Esophagus muscularis mucosa (tissue), 4 donors: ENCODE results near the gene SERPINE2.

Experiments
- EP300 ChIP-seq: sonication (generic); formaldehyde crosslinking; IDR thresholded peaks from one replicate; pipeline ENCODE4 v1.6.1; 2017; ENCODE audit warnings: antibody characterized with exemption
- POLR2A ChIP-seq: fragments of 450-650 bp; IDR thresholded peaks from one replicate; pipeline ENCODE4 v1.6.1; 2017; ENCODE audit warnings: antibody characterized with exemption, moderate library complexity, mild to moderate bottlenecking, low read depth
- POLR2AphosphoS5 ChIP-seq, 2 donors: sonication (generic); formaldehyde crosslinking; IDR thresholded peaks; one replicate each; pipeline ENCODE4 v1.6.1; 2017; ENCODE audit warnings: antibody characterized with exemption in 2 of 2
- TF ChIP-seq, protein P1 (sequence below), 3 experiments: fragments of 200-600 bp in 2 of 3; fragments of 450-650 bp in 1 of 3; sonication (generic) in 2 of 3; IDR thresholded peaks; one replicate each; pipeline ENCODE4 v1.5.1; 2017 to 2019; ENCODE audit warnings: antibody characterized with exemption in 3 of 3, mild to moderate bottlenecking in 2 of 3, moderate library complexity in 1 of 3

DNA sequence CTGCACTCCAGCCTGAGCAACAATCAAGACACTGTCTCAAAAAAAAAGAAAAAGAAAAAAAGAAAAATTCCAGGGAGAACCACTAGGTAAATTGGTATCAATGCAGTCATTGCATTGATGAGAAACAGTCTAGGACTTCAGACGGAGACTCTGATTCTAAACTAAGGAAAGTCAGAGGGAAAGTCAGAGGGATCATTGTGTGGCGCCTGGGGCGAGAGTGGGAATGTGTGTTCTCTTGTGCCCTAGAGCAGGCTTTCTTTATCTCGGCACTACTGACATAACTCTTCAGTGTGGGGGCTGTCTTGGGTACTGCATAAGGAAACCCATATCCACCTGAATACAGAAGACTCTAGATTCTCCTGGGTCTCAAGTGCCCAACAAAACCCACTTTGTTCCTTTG lies 24.8 kb downstream of the SERPINE2 start:
- TF ChIP-seq, protein P1, sequence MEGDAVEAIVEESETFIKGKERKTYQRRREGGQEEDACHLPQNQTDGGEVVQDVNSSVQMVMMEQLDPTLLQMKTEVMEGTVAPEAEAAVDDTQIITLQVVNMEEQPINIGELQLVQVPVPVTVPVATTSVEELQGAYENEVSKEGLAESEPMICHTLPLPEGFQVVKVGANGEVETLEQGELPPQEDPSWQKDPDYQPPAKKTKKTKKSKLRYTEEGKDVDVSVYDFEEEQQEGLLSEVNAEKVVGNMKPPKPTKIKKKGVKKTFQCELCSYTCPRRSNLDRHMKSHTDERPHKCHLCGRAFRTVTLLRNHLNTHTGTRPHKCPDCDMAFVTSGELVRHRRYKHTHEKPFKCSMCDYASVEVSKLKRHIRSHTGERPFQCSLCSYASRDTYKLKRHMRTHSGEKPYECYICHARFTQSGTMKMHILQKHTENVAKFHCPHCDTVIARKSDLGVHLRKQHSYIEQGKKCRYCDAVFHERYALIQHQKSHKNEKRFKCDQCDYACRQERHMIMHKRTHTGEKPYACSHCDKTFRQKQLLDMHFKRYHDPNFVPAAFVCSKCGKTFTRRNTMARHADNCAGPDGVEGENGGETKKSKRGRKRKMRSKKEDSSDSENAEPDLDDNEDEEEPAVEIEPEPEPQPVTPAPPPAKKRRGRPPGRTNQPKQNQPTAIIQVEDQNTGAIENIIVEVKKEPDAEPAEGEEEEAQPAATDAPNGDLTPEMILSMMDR (IDR thresholded peaks at IDR 0.05) = no peak
- TF ChIP-seq POLR2A = no peak
- no peak for TF ChIP-seq POLR2AphosphoS5 (IDR thresholded peaks at IDR 0.05)
- no peak for TF ChIP-seq EP300
